NCI-H1092 (cell line): Measurements from ENCODE around the gene LGR5.

Experiments used
- DNase-seq: peaks from one replicate; lab custom pipeline; 2025; lab: John Stamatoyannopoulos, UW

LGR5 gene, protein sequence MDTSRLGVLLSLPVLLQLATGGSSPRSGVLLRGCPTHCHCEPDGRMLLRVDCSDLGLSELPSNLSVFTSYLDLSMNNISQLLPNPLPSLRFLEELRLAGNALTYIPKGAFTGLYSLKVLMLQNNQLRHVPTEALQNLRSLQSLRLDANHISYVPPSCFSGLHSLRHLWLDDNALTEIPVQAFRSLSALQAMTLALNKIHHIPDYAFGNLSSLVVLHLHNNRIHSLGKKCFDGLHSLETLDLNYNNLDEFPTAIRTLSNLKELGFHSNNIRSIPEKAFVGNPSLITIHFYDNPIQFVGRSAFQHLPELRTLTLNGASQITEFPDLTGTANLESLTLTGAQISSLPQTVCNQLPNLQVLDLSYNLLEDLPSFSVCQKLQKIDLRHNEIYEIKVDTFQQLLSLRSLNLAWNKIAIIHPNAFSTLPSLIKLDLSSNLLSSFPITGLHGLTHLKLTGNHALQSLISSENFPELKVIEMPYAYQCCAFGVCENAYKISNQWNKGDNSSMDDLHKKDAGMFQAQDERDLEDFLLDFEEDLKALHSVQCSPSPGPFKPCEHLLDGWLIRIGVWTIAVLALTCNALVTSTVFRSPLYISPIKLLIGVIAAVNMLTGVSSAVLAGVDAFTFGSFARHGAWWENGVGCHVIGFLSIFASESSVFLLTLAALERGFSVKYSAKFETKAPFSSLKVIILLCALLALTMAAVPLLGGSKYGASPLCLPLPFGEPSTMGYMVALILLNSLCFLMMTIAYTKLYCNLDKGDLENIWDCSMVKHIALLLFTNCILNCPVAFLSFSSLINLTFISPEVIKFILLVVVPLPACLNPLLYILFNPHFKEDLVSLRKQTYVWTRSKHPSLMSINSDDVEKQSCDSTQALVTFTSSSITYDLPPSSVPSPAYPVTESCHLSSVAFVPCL

DNA sequence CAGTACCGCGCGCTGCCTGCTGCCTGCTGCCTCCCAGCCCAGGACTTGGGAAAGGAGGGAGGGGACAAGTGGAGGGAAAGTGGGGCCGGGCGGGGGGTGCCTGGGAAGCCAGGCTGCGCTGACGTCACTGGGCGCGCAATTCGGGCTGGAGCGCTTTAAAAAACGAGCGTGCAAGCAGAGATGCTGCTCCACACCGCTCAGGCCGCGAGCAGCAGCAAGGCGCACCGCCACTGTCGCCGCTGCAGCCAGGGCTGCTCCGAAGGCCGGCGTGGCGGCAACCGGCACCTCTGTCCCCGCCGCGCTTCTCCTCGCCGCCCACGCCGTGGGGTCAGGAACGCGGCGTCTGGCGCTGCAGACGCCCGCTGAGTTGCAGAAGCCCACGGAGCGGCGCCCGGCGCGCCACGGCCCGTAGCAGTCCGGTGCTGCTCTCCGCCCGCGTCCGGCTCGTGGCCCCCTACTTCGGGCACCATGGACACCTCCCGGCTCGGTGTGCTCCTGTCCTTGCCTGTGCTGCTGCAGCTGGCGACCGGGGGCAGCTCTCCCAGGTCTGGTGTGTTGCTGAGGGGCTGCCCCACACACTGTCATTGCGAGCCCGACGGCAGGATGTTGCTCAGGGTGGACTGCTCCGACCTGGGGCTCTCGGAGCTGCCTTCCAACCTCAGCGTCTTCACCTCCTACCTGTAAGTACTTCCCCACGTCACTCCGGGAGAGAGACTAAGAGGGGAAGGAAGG is at the start of gene LGR5:
Gene LGR5, plus strand, starts transcription at position 186 of the 732 bp plus-strand sequence. Its CDS starts 283 bp downstream, at position 469.
- DNase-seq = peak; percentile 81

GRCh38 chr12:71392521-71393145 is 47.0 kb upstream of the LGR5 start:
- peak; percentile 53 for DNase-seq

- no peak for DNase-seq
Observed at GRCh38 chr12:71393625-71394024, 46.0 kb upstream of the LGR5 start.

DNA sequence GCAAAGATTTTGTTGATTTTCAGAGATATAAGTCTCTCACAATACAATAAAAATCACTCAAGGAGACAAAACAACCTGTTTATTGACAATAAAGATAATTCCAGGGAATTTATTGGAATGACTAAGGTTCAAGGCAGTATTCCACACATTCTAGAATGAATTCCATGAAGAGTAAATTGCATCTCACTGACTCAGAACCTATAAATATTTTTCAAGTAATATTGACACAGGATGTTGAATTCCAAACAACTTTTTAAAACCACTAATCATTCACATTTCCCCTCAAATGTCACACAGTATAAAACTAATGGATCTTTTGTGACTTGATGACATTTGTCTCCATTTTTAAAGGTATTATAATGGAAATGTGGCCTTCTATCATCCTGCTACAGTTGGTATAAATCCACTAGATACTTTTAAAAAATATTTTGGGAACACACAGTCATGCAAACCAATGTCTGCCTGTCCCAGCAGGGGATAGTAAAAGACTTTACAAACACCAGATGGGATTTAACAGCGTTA is 42.1 kb upstream of the LGR5 start:
- DNase-seq = no peak

DNA sequence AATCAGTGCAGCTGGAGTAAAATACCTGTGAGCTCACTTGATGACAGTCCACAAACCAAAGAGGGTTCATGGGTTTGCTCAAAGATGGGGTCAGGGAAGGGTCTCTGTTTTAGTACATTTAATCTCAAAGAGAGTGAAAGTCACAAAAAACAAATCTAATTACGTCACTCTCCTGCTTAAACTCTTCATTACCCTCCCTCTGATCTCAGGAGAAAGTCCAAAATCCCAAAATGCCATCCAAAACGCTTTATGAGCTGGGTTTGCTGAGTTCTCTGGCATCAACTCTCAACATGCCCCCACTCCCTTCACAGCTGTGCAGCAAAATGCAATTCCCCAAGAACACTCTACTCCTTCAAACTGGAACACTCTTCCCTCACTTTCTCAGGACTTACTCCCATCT is 40.4 kb upstream of the LGR5 start:
- DNase-seq = no peak

- DNase-seq = no peak
Observed at GRCh38 chr12:71400481-71400880, 39.1 kb upstream of the LGR5 start.

GRCh38 chr12:71405884-71406283 is 33.7 kb upstream of the LGR5 start:
- no peak for DNase-seq

DNA sequence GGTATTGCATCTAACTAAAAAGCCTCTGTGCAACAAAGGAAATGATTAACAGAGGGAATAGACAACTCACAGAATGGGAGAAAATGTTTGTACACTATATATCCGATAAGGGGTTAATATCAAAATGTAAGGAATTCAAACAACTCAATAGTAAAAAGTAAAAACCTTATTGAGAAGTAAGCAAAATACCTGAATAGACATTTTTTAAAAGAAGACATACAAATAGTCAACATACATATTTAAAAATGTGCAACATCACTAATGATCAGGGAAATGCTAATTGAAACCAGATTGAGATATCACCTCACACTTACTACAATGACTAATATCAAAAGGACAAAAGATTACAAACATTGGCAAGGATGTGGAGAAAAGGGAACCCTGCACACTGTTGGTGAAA is 31.9 kb upstream of the LGR5 start:
- no peak for DNase-seq

DNA sequence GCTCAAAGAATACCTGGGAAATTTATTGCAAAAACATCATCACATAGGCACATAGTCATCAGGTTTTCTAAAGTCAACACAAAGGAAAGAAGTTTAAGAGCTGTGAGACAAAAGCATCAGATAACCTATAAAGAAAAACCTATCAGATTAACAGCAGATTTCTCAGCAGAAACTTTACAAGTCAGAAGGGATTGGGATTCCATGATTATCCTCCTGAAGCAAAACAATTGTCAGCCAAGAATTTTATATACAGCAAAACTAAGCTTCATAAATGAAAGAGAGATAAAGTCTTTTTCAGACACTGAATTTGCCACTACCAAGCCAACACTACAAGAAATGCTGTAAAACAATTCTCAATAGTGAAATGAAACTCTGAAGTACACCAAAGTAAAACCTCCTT is 28.8 kb upstream of the LGR5 start:
- DNase-seq = no peak

GRCh38 chr12:71411635-71412034 is 28.0 kb upstream of the LGR5 start:
- no peak for DNase-seq

DNA sequence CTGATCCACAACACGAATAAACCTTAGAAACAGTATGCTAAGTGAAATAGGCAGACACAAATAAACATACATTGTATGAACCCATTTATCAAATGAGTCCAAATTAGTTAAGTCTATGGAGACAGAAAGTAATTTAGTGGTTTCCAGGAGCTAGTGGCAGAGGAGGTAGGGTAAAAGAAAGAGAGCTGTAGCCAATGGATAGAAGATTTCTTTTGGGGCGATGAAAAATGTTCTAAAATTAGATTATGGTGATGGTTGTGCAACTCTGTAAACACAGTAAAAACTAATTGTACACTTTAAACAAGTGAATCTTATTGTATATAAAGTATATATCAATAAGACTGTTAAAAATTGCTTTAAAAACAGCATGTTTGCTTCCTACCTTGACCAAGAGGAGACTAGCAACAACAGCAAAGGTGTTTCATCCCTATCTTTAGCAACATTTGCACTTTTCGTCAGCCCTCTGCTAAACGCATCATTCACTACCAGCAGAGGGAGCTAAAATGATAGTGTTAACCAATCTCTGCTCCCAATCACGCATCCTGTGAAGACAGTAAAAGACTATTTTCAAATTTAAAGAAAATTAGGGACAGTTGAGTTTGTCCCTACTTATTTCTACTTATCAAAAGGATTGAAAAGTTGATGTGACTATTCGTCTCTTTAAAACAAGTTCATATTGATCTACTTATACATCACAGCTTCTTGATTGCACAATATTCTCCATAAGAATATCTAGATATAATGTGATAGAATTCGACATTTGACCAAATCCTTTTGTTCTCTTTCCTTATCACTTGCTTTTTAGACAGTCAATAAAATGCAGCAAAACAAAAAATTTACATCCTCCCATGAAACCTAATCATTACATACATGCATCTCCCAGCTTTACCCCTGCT is 24.0 kb upstream of the LGR5 start:
- DNase-seq = peak; percentile 56

DNA sequence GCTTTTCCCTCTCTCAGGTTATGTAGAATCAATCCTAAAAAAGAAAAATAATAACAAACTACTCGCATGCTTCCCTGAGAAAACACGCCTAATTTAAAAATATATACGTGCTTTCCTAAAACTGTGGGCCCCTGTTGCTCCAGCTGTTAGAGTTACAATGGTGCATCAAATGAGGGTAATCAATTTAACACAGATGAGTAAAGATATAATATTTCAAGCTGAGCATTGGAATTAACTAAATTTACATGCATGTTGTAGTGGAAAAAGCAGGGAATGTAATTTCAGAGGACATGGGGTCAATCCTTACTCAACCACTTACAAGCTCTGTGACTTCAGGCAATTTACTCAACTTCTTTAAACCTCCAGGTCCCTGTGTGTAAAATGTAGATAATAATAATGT is 22.4 kb upstream of the LGR5 start:
- DNase-seq = no peak

- DNase-seq = no peak
Observed at GRCh38 chr12:71420775-71421406, 18.7 kb upstream of the LGR5 start.

- DNase-seq = no peak
Observed at GRCh38 chr12:71425568-71426299, 13.9 kb upstream of the LGR5 start.

GRCh38 chr12:71426300-71427047 is 13.1 kb upstream of the LGR5 start:
- no peak for DNase-seq

- no peak for DNase-seq
Observed at GRCh38 chr12:71430756-71431155, 8.8 kb upstream of the LGR5 start.

- DNase-seq = no peak
Observed at GRCh38 chr12:71431991-71432390, 7.6 kb upstream of the LGR5 start.

- DNase-seq = no peak
Observed at GRCh38 chr12:71432936-71433335, 6.7 kb upstream of the LGR5 start.

- no peak for DNase-seq
Observed at GRCh38 chr12:71436696-71437095, 2.9 kb upstream of the LGR5 start.
